SJCRH30 (cell line): Measurements from ENCODE around the gene FOXF2. TPM values are rescaled to one million over a fixed set of nuclear protein-coding genes. Genes with fewer than 3 reads are reported as not detected.

Experiments used
- DNase-seq, 2 experiments: peaks; one replicate each; pipeline ENCODE4 v3.0.0-alpha.2; 2015 to 2020
- H3K27ac ChIP-seq: fragments of 250-450 bp; sonication (Bioruptor Pico); 2 replicates; pipeline ENCODE4 v1.5.1; 2020; ENCODE audit warnings: mild to moderate bottlenecking, moderate library complexity
- H3K27me3 ChIP-seq: fragments of 250-450 bp; sonication (Bioruptor Pico); 2 replicates; pipeline ENCODE4 v1.5.1; 2020; ENCODE audit warnings: mild to moderate bottlenecking, moderate library complexity
- H3K36me3 ChIP-seq: fragments of 250-450 bp; sonication (Bioruptor Pico); 2 replicates; pipeline ENCODE4 v1.5.1; 2020; ENCODE audit warnings: mild to moderate bottlenecking, moderate library complexity
- H3K4me1 ChIP-seq: fragments of 250-450 bp; sonication (Bioruptor Pico); 2 replicates; pipeline ENCODE4 v1.5.1; 2020; ENCODE audit warnings: mild to moderate bottlenecking, moderate library complexity
- H3K4me3 ChIP-seq: fragments of 250-450 bp; sonication (Bioruptor Pico); 2 replicates; pipeline ENCODE4 v1.5.1; 2020; ENCODE audit warnings: mild to moderate bottlenecking, moderate library complexity
- H3K9me3 ChIP-seq: fragments of 250-450 bp; sonication (Bioruptor Pico); replicated peaks from 2 replicates; pipeline ENCODE4 v1.5.1; 2020; ENCODE audit warnings: mild to moderate bottlenecking, moderate library complexity
- total RNA-seq: library from RNA; depleted of rRNA; stranded (reverse); fragments of >200 nt; shearing (Covaris generic); gene quantifications from 2 replicates; pipeline ENCODE4 v1.2.3, GENCODE V29; 2014; rRNA removed

The FOXF2 gene
- total RNA-seq, 1 experiment from 2014 or later, result 3.7 TPM

DNA sequence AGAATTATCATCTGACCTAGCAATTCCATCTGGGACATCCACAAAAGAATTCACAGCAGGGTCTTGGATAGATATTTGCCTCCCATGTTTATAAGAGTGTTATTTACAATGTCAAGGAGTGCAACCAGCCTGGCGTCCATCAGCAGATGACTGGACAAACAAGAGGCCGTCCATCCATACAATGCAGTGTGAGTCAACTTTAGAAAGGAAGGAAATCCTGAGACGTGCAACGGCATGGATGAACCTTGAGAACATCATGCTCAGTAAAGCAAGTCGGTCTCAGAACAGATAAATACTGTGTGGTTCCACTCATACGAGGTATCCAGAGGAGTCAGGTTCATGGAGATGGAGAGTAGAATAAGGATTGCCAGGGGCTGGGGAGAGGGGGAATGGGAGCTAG is 46.4 kb downstream of the FOXF2 start:
- H3K27ac ChIP-seq, result no peak overlapping the region
- H3K36me3 ChIP-seq, result no peaks in the 10 kb centered on the region
- no peaks in the 10 kb centered on the region for H3K4me1 ChIP-seq
- no peak overlapping the region for H3K4me3 ChIP-seq
- no peaks in the 10 kb centered on the region for H3K27me3 ChIP-seq
- no peaks in the 10 kb centered on the region for H3K9me3 ChIP-seq
- DNase-seq, result no peak

DNA sequence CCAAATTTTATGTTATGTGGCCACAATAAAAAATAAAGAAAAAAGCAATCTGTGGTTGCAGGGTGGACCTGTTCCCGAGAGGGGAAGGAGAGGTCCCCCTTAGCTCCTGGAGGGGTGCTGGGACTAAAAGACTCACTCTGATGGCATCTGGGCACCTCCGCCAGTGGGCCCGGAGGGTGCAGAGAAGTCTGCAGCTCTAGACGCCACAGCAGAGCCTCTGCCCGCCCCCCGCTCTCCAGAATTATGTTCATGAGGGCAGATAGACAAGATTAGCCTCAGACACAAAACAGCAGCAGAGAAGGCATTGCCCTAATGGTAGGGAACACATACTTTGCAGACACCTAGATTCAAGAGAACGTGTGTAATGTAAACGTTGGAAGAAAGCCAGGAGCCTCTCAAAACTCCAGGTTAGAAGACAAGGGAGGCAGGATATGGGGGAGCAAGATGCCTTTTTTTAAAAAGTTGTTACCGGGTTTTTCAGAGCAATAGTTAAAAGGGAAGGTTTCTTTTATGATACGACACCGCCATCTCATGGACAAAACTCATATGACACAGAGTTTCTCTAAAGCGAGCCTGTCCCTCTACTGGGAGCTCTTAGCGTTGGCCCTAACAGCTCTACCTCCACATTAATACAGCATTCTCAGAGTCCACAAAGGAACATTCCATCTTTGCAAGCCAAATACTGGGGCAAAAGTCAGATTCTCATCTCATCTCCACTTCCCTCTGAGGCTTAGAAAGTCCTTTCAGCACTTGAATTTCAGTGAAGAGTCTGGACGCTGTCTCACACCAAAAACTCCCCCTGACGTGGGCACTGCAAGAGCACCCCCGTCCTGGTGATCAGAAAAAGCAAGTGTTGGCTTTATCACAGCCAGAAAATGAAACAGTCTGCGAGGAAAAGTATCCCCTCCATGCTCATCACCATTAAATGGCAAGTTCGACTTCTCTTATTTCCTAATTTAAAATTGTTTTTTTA is 47.2 kb downstream of the FOXF2 start:
- Histone ChIP-seq H3K27ac (no peak overlapping the region), H3K27me3 (no peaks in the 10 kb centered on the region), H3K4me3 (no peak overlapping the region), H3K36me3 (no peaks in the 10 kb centered on the region), H3K4me1 (no peaks in the 10 kb centered on the region), H3K9me3 (no peaks in the 10 kb centered on the region)
- DNase-seq, result peak; percentile 9 to 71

GRCh38 chr6:1437553-1438406 is 48.4 kb downstream of the FOXF2 start:
- Histone ChIP-seq H3K4me1 (no peaks in the 10 kb centered on the region), H3K27me3 (no peaks in the 10 kb centered on the region), H3K36me3 (no peaks in the 10 kb centered on the region), H3K4me3 (no peak overlapping the region), H3K27ac (no peak overlapping the region), H3K9me3 (no peaks in the 10 kb centered on the region)
- DNase-seq, result no peak

DNA sequence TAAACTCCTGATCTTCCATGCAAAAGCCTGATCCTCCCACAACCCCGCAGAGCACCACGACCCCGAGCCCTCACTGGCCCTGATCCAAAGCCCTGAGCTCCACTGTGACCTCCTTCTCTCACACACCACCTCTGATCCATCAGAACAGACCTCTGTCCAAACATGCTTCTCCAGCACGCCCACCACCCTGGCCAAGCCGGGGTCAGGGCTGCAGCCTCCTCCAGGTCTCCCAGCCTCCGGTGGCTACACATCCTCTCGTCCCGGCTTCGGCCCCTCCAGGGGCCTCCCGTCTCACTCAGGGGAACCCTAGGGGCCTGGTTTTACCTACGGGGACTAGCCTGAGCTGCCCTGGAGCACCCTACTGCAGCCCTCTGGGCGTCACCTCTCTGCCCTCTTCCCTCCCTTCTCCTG is 49.1 kb downstream of the FOXF2 start:
- no peak for DNase-seq
- Histone ChIP-seq H3K36me3 (no peaks in the 10 kb centered on the region), H3K4me3 (no peak overlapping the region), H3K4me1 (no peaks in the 10 kb centered on the region), H3K27ac (no peak overlapping the region), H3K27me3 (no peaks in the 10 kb centered on the region), H3K9me3 (no peaks in the 10 kb centered on the region)

DNA sequence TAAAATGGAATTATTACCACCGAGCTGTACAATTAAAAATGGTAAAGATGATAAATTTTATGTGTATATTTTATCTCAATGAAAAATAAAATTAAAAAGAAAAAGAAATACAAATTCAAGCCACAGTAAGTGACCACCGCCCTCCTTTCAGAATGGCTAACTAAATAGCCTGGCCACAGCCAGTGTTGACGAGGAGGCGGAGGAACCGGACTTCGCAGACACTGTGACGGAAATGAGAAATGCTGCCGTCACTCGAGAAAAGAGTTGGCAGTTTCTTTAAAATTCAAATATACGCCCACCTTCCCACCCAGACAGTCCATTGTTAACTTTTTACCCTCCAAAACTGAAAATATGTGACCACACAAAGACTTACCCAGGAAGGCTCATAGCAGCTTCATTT is 50.0 kb downstream of the FOXF2 start:
- H3K4me1 ChIP-seq, result no peaks in the 10 kb centered on the region
- H3K4me3 ChIP-seq, result no peak overlapping the region
- H3K27me3 ChIP-seq, result no peaks in the 10 kb centered on the region
- no peaks in the 10 kb centered on the region for H3K36me3 ChIP-seq
- no peaks in the 10 kb centered on the region for H3K9me3 ChIP-seq
- H3K27ac ChIP-seq, result no peak overlapping the region
- DNase-seq, result no peak

DNA sequence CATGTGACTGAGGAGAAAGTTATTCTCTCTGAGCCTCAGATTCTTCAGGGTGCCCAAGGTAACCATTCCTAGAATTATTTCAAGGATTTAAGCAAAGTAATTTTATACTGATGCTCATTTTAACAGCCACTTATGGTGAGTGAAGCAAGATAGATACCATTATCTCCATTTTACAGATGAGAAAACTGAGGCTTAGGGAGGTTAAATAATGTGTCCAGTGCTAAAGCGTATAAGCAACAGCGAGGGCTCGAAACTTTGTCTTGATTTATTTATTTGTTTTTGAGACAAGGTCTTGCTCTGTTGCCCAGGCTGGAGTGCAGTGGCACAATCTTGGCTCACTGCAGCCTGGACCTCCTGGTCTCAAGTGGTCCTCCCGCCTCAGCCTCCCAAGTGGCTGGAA is 53.6 kb downstream of the FOXF2 start:
- Histone ChIP-seq H3K27ac (no peak overlapping the region), H3K4me1 (no peaks in the 10 kb centered on the region), H3K27me3 (no peaks in the 10 kb centered on the region), H3K4me3 (no peak overlapping the region), H3K9me3 (no peaks in the 10 kb centered on the region), H3K36me3 (no peaks in the 10 kb centered on the region)
- no peak for DNase-seq

Other genes with a start within 250 kb of the FOXF2 start
- not detected in 2 replicates for gene FOXQ1, start 77.5 kb upstream of the FOXF2 start, total RNA-seq
- 7.2 TPM in 2 replicates for gene FOXC1, start 220.3 kb downstream of the FOXF2 start, total RNA-seq